OCI-LY3 (cell line): Measurements from ENCODE around the gene OSBPL9.

Experiments
- H2AFZ ChIP-seq: fragments of 200-600, 300-600 bp; shearing (Covaris generic); 2 replicates; pipeline ENCODE4 v1.6.0; 2014; ENCODE audit warnings: antibody characterized with exemption, low read depth, low read length
- H3K27ac ChIP-seq: fragments of 200-600, 300-600 bp; sonication (generic); 2 replicates; pipeline ENCODE4 v1.5.1; 2014; ENCODE audit warnings: mild to moderate bottlenecking, low read length, moderate library complexity, mixed read lengths
- H3K27me3 ChIP-seq: fragments of 200-600, 300-600 bp; sonication (generic); 2 replicates; pipeline ENCODE4 v1.6.1; 2014; ENCODE audit warnings: low read depth, low read length, mixed read lengths
- H3K36me3 ChIP-seq: fragments of 200-600, 300-600 bp; sonication (generic); replicated peaks from 2 replicates; pipeline ENCODE3; 2014; ENCODE audit warnings: low read depth, low read length, mixed read lengths
- H3K4me1 ChIP-seq: fragments of 300-600, 200-600 bp; sonication (generic); 2 replicates; pipeline ENCODE4 v1.6.1; 2014; ENCODE audit warnings: low read length, mixed read lengths
- H3K4me2 ChIP-seq: fragments of 200-600, 300-600 bp; sonication (generic); 2 replicates; pipeline ENCODE4 v1.6.1; 2014; ENCODE audit warnings: low read length, mixed read lengths
- H3K4me3 ChIP-seq: fragments of 300-600, 200-600 bp; sonication (generic); 2 replicates; pipeline ENCODE4 v1.5.1; 2014; ENCODE audit warnings: antibody characterized with exemption, mild to moderate bottlenecking, low read length, moderate library complexity
- H3K79me2 ChIP-seq: fragments of 300-600, 200-600 bp; shearing (Covaris generic); 2 replicates; pipeline ENCODE4 v1.6.1; 2014; ENCODE audit warnings: mild to moderate bottlenecking, low read length, mixed read lengths
- H3K9ac ChIP-seq: fragments of 300-600, 200-600 bp; shearing (Covaris generic); 2 replicates; pipeline ENCODE4 v1.6.0; 2014; ENCODE audit warnings: mild to moderate bottlenecking, low read length, moderate library complexity
- H3K9me3 ChIP-seq: fragments of 200-600, 300-600 bp; shearing (Covaris generic); 2 replicates; pipeline ENCODE4 v1.6.1; 2014; ENCODE audit warnings: low read length, mixed read lengths; ENCODE audit not compliant: insufficient read depth
- H4K20me1 ChIP-seq: fragments of 200-600, 300-600 bp; sonication (generic); 2 replicates; pipeline ENCODE4 v1.6.1; 2016; ENCODE audit warnings: low read length, mixed read lengths; ENCODE audit not compliant: insufficient read depth
- CTCF ChIP-seq: fragments of 200-600, 300-600 bp; sonication (generic); IDR thresholded peaks from 2 replicates; pipeline ENCODE4 v1.5.1; 2014; ENCODE audit warnings: antibody characterized with exemption, low read length, low read depth
- EZH2phosphoT487 ChIP-seq: fragments of 200-600 bp; shearing (Covaris generic); IDR thresholded peaks from 2 replicates; pipeline ENCODE4 v1.6.1; 2018; ENCODE audit warnings: antibody characterized with exemption, mixed run types, low read depth

The OSBPL9 gene

GRCh38 chr1:51623450-51623849 lies 6.6 kb downstream of the OSBPL9 start:
- TF ChIP-seq EZH2phosphoT487 = no peak
- no peak for TF ChIP-seq CTCF
- Histone ChIP-seq H3K79me2 (no peaks in the 10 kb centered on the region), H3K27ac (no peak overlapping the region), H3K4me2 (no peak overlapping the region), H3K27me3 (no peaks in the 10 kb centered on the region), H3K9ac (no peak overlapping the region), H2AFZ (no peak overlapping the region), H3K9me3 (no peaks in the 10 kb centered on the region), H4K20me1 (no peaks in the 10 kb centered on the region), H3K4me1 (no peaks in the 10 kb centered on the region), H3K36me3 (no peaks in the 10 kb centered on the region), H3K4me3 (no peak overlapping the region)

GRCh38 chr1:51624855-51625254 lies 8.0 kb downstream of the OSBPL9 start:
- no peaks in the 10 kb centered on the region for H3K4me1 ChIP-seq
- no peak overlapping the region for H3K4me2 ChIP-seq
- H2AFZ ChIP-seq = no peak overlapping the region
- TF ChIP-seq CTCF (no peak), EZH2phosphoT487 (no peak)
- H3K9ac ChIP-seq = no peak overlapping the region
- H3K79me2 ChIP-seq = no peaks in the 10 kb centered on the region
- H4K20me1 ChIP-seq = no peaks in the 10 kb centered on the region
- no peak overlapping the region for H3K4me3 ChIP-seq
- no peaks in the 10 kb centered on the region for H3K9me3 ChIP-seq
- no peak overlapping the region for H3K27ac ChIP-seq
- no peaks in the 10 kb centered on the region for H3K27me3 ChIP-seq
- no peaks in the 10 kb centered on the region for H3K36me3 ChIP-seq

GRCh38 chr1:51627672-51628071 lies 10.8 kb downstream of the OSBPL9 start:
- Histone ChIP-seq H3K27ac (no peak overlapping the region), H3K4me3 (no peak overlapping the region), H3K4me2 (no peak overlapping the region), H3K9ac (no peak overlapping the region), H4K20me1 (no peaks in the 10 kb centered on the region), H3K9me3 (no peaks in the 10 kb centered on the region), H2AFZ (no peak overlapping the region), H3K79me2 (no peaks in the 10 kb centered on the region), H3K4me1 (no peaks in the 10 kb centered on the region), H3K36me3 (no peaks in the 10 kb centered on the region), H3K27me3 (no peaks in the 10 kb centered on the region)
- TF ChIP-seq EZH2phosphoT487 (no peak), CTCF (peak; percentile 47)

- Histone ChIP-seq H3K9me3 (no peaks in the 10 kb centered on the region), H3K4me3 (no peak overlapping the region), H3K4me2 (no peak overlapping the region), H3K4me1 (no peaks in the 10 kb centered on the region), H3K36me3 (no peaks in the 10 kb centered on the region), H3K9ac (no peak overlapping the region), H3K79me2 (no peaks in the 10 kb centered on the region), H3K27ac (no peak overlapping the region), H4K20me1 (no peaks in the 10 kb centered on the region), H3K27me3 (no peaks in the 10 kb centered on the region), H2AFZ (no peak overlapping the region)
- TF ChIP-seq CTCF (no peak), EZH2phosphoT487 (no peak)
These were observed 12.1 kb downstream of the OSBPL9 start for GRCh38 chr1:51628715-51629590.
